Fibroblast of lung (primary cell): Measurements from ENCODE around the gene POU2AF2. TPM values are rescaled to one million over a fixed set of nuclear protein-coding genes. Genes with fewer than 3 reads are reported as not detected.

Source experiments
- DNase-seq, 2 donors: peaks; one replicate each; pipeline versions ENCODE4 v3.0.0 to v3.0.0-alpha.2; 2010; ENCODE audit warnings: low read depth in 2 of 2
- H2AFZ ChIP-seq: 2 replicates; pipeline ENCODE4 v1.5.1; 2012; ENCODE audit warnings: low read length, control low read depth, inconsistent platforms
- H3K27ac ChIP-seq: 2 replicates; pipeline ENCODE4 v1.5.1; 2011; ENCODE audit warnings: low read length, control low read depth; ENCODE audit not compliant: insufficient read depth
- H3K27me3 ChIP-seq: 2 replicates; pipeline ENCODE4 v1.5.1; 2011; ENCODE audit warnings: mild to moderate bottlenecking, low read length; ENCODE audit not compliant: control insufficient read depth, insufficient read depth
- H3K36me3 ChIP-seq: 2 replicates; pipeline ENCODE4 v1.5.1; 2011; ENCODE audit warnings: low read length; ENCODE audit not compliant: control insufficient read depth, insufficient read depth
- H3K4me1 ChIP-seq: 2 replicates; pipeline ENCODE4 v1.5.1; 2011; ENCODE audit warnings: low read length; ENCODE audit not compliant: control insufficient read depth, insufficient read depth; ENCODE audit errors: extremely low read depth
- H3K4me2 ChIP-seq: 2 replicates; pipeline ENCODE4 v1.5.1; 2011; ENCODE audit warnings: low read length, control low read depth; ENCODE audit not compliant: insufficient read depth; ENCODE audit errors: extremely low read depth
- H3K4me3 ChIP-seq, 4 experiments: fragments of 200-600 bp in 1 of 4; sonication (generic) in 1 of 4; replicated peaks in 1 of 4; 2 replicates each; pipeline ENCODE4 v1.5.1; 2011 to 2016; ENCODE audit warnings: low read length in 4 of 4, low read depth in 3 of 4, mild to moderate bottlenecking in 3 of 4, control low read depth in 2 of 4, inconsistent platforms in 1 of 4, mixed read lengths in 1 of 4; ENCODE audit not compliant: insufficient read depth in 1 of 4; ENCODE audit errors: control extremely low read depth in 1 of 4
- H3K79me2 ChIP-seq: 2 replicates; pipeline ENCODE4 v1.5.1; 2012; ENCODE audit warnings: mild to moderate bottlenecking, low read length, inconsistent platforms; ENCODE audit not compliant: control insufficient read depth, insufficient read depth
- H3K9ac ChIP-seq: 2 replicates; pipeline ENCODE4 v1.5.1; 2011; ENCODE audit warnings: mild to moderate bottlenecking, low read length, control low read depth; ENCODE audit not compliant: insufficient read depth
- H3K9me3 ChIP-seq: 2 replicates; pipeline ENCODE4 v1.5.1; 2012; ENCODE audit warnings: low read depth, low read length; ENCODE audit not compliant: control insufficient read depth, insufficient read depth
- H4K20me1 ChIP-seq: 2 replicates; pipeline ENCODE4 v1.5.1; 2011; ENCODE audit warnings: low read length; ENCODE audit not compliant: control insufficient read depth, insufficient read depth; ENCODE audit errors: extremely low read depth
- EZH2 ChIP-seq: IDR thresholded peaks from 2 replicates; pipeline ENCODE4 v1.5.1; 2012; ENCODE audit warnings: low read length, control low read depth, mild to moderate bottlenecking; ENCODE audit errors: missing control alignments
- polyA plus RNA-seq, 2 donors: library from polyadenylated mRNA; depleted of rRNA in 1 of 2; stranded (reverse) in 1 of 2; unstranded in 1 of 2; fragments of >200 nt; gene quantifications; 2 replicates each; pipeline ENCODE4 v1.2.1, GENCODE V29; 2011 to 2012; ENCODE audit warnings: missing spikeins in 1 of 2
- total RNA-seq: library from RNA; depleted of rRNA; stranded (reverse); fragments of >200 nt; gene quantifications from 2 replicates; pipeline ENCODE4 v1.2.1, GENCODE V29; 2014
- TF ChIP-seq, protein P1 (sequence below), 2 donors: IDR thresholded peaks in 1 of 2; conservative IDR thresholded peaks in 1 of 2; 1 replicate in 1 of 2; 2 replicates in 1 of 2; pipeline ENCODE4 v1.5.1; 2011 to 2012; ENCODE audit warnings: low read length in 2 of 2, control low read depth in 1 of 2, inconsistent platforms in 1 of 2, low read depth in 1 of 2, mild to moderate bottlenecking in 1 of 2

The POU2AF2 gene
- total and polyA plus RNA-seq, 2 donors (not counting 1 experiment from before 2014, with no cell fraction given): not detected

DNA sequence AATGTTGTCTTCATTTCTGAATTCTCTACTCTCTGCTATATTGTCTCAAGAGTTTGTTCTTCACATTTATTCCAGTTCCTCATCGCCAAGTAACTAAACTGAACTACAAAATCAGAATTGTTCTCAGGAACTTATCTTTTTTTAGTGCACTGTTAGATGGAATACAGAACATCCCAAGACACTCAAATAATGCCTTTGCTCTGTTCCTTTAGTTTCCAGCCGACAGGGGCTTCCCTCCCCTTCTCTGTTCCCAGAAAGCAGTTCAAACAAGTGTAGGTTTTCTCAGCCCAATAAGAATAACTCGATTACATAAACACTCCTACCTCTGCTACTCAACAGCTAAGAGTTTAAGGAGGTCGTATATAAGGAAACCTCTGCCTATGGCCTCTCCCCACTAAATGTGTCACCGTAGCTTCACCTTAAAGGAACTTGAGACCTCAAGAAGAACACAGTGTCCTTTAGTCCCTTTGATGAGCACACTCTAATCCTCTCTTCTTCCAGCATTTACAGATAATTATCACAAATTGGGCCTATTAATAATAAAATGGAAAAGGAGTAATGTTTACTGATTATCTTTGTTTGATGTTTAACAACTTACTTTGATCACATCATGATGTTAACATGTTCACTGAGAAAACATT, 59.8 kb downstream of the POU2AF2 start:
- no peak overlapping the region for H3K4me2 ChIP-seq
- peaks cover 22% of the 10 kb centered on the region for H3K27me3 ChIP-seq
- H3K79me2 ChIP-seq: no peaks in the 10 kb centered on the region
- H4K20me1 ChIP-seq: no peaks in the 10 kb centered on the region
- no peak overlapping the region for H3K9ac ChIP-seq
- H2AFZ ChIP-seq: no peak overlapping the region
- H3K36me3 ChIP-seq: no peaks in the 10 kb centered on the region
- no peak overlapping the region for H3K4me3 ChIP-seq
- H3K9me3 ChIP-seq: no peaks in the 10 kb centered on the region
- DNase-seq: no peak
- no peaks in the 10 kb centered on the region for H3K4me1 ChIP-seq
- no peak for TF ChIP-seq EZH2
- TF ChIP-seq, protein P1, sequence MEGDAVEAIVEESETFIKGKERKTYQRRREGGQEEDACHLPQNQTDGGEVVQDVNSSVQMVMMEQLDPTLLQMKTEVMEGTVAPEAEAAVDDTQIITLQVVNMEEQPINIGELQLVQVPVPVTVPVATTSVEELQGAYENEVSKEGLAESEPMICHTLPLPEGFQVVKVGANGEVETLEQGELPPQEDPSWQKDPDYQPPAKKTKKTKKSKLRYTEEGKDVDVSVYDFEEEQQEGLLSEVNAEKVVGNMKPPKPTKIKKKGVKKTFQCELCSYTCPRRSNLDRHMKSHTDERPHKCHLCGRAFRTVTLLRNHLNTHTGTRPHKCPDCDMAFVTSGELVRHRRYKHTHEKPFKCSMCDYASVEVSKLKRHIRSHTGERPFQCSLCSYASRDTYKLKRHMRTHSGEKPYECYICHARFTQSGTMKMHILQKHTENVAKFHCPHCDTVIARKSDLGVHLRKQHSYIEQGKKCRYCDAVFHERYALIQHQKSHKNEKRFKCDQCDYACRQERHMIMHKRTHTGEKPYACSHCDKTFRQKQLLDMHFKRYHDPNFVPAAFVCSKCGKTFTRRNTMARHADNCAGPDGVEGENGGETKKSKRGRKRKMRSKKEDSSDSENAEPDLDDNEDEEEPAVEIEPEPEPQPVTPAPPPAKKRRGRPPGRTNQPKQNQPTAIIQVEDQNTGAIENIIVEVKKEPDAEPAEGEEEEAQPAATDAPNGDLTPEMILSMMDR (conservative IDR thresholded peaks at IDR 0.05 in 1 of 2, IDR thresholded peaks at IDR 0.05 in 1 of 2; ENCODE audit: low read depth in 1 of 2, low read length in 2 of 2): no peak
- H3K27ac ChIP-seq: no peak overlapping the region

DNA sequence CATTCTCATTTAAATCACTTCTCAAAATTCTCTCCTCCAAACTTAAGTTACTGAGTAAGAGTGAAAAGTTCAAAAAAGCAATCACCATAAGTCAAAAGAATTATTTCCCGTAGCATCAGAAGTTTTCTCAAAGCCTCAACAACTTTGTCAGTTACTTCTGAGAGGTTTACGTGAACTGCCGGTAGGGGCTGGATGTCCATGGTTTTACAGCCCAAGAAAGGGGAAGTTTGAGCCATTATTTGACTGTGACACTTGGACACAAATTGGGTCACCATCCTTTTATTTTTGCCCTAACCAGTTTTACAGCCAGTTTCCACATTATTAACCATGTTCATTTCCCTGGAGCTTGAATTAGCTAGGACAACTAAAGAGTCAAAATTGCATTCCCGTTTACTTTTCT, 60.4 kb downstream of the POU2AF2 start:
- Histone ChIP-seq H3K36me3 (no peaks in the 10 kb centered on the region), H3K4me3 (no peak overlapping the region), H3K27me3 (peaks cover 18% of the 10 kb centered on the region), H3K9me3 (no peaks in the 10 kb centered on the region), H3K4me2 (no peak overlapping the region), H3K9ac (no peak overlapping the region), H3K4me1 (no peaks in the 10 kb centered on the region), H3K79me2 (no peaks in the 10 kb centered on the region), H4K20me1 (no peaks in the 10 kb centered on the region), H2AFZ (no peak overlapping the region), H3K27ac (no peak overlapping the region)
- TF ChIP-seq, protein P1 (conservative IDR thresholded peaks at IDR 0.05 in 1 of 2, IDR thresholded peaks at IDR 0.05 in 1 of 2; ENCODE audit: low read depth in 1 of 2, low read length in 2 of 2): no peak
- no peak for TF ChIP-seq EZH2
- DNase-seq: no peak

DNA sequence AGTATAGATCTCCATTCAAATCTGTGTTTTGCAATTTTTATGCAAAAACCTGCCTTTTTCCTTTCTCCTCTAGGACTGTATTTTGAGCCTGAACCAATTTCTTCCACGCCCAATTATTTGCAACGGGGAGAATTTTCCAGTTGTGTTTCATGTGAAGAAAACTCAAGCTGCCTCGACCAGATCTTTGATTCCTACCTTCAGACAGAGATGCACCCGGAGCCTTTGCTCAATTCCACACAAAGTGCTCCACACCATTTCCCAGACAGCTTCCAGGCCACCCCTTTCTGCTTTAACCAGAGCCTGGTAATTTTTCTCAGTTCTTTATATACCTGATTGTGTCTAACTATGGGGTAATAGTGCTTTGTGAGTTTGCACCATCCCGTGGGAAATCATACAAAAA, 60.8 kb downstream of the POU2AF2 start:
- no peaks in the 10 kb centered on the region for H3K9me3 ChIP-seq
- no peak overlapping the region for H3K4me3 ChIP-seq
- H3K27ac ChIP-seq: no peak overlapping the region
- no peak overlapping the region for H3K4me2 ChIP-seq
- H3K9ac ChIP-seq: no peak overlapping the region
- no peaks in the 10 kb centered on the region for H3K36me3 ChIP-seq
- TF ChIP-seq, protein P1 (conservative IDR thresholded peaks at IDR 0.05 in 1 of 2, IDR thresholded peaks at IDR 0.05 in 1 of 2; ENCODE audit: low read depth in 1 of 2, low read length in 2 of 2): no peak
- no peak for TF ChIP-seq EZH2
- no peaks in the 10 kb centered on the region for H4K20me1 ChIP-seq
- no peaks in the 10 kb centered on the region for H3K4me1 ChIP-seq
- H3K79me2 ChIP-seq: no peaks in the 10 kb centered on the region
- DNase-seq: no peak
- no peak overlapping the region for H2AFZ ChIP-seq
- peaks cover 16% of the 10 kb centered on the region for H3K27me3 ChIP-seq
